ENCODE measurements around the gene SIRT6. TPM values are rescaled to one million over a fixed set of nuclear protein-coding genes. Genes with fewer than 3 reads are reported as not detected.

SIRT6 gene
- total and polyA plus RNA-seq, 4 experiments from 2014 or later, result 0.19 to 27.0 (median 15.9) TPM

GRCh38 chr19:4199699-4200293 is 17.4 kb upstream of the SIRT6 start:
- ChIA-PET CTCF (ENCODE audit: partially characterized antibody) (interaction anchor here (0.6 to 3.0 kb wide), 3 partner anchors 9 to 212 kb away, joined by 3 to 15 read pairs (median 4); no protein-coding TSS in a partner anchor), POLR2A (ENCODE audit: partially characterized antibody) (interaction anchor here (1.2 kb wide), 1 partner anchor 214 kb away, joined by 3 read pairs; the partner anchor contains the start of gene EEF2)
- no peak overlapping the region for H3K27ac ChIP-seq (ENCODE audit: low read depth, low read length)
- Mint-ChIP-seq H3K27ac (no peak overlapping the region), H3K4me3 (no peak overlapping the region), H3K9me3 (peaks cover 0 to 16% (median 2%) of the 10 kb centered on the region in 8 donors), H3K36me3 (peaks cover 0 to 9% of the 10 kb centered on the region in 2 donors), H3K4me1 (peaks cover 12 to 16% (median 13%) of the 10 kb centered on the region in 4 donors), H3K27me3 (peaks cover 12 to 33% of the 10 kb centered on the region in 2 donors)
- no peaks in the 10 kb centered on the region for H3K9me3 ChIP-seq (ENCODE audit: control insufficient read depth in 1 of 2, low read length in 2 of 2)
- no peaks in the 10 kb centered on the region for H3K4me1 ChIP-seq (ENCODE audit: insufficient read depth, low read length)
- no peaks in the 10 kb centered on the region for H3K36me3 ChIP-seq (ENCODE audit: insufficient read depth, low read length)
- H3K27me3 ChIP-seq (ENCODE audit: insufficient read depth, low read length), result peaks cover 18% of the 10 kb centered on the region
- H3K4me3 ChIP-seq (ENCODE audit: low read length in 2 of 2), result no peak overlapping the region
- intact Hi-C loops (cut with micrococcal nuclease), result loop anchor here (10.0 kb wide), 1 partner anchor 345 kb away; no protein-coding TSS in a partner anchor
- no peak for DNase-seq

- intact Hi-C loops (cut with micrococcal nuclease), result no loop called here
- Mint-ChIP-seq H3K27me3 (peaks cover 17 to 37% of the 10 kb centered on the region in 2 donors), H3K4me3 (peak overlapping the region in 2 of 8 donors; percentile 21 to 53), H3K4me1 (peaks cover 7 to 16% (median 11%) of the 10 kb centered on the region in 4 donors), H3K36me3 (peaks cover 0 to 9% of the 10 kb centered on the region in 2 donors), H3K27ac (peak overlapping the region in 2 of 7 donors; percentile 2 to 48), H3K9me3 (peaks cover 0 to 16% (median 2%) of the 10 kb centered on the region in 8 donors)
- Histone ChIP-seq H3K9me3 (ENCODE audit: control insufficient read depth in 1 of 2, low read length in 2 of 2) (no peaks in the 10 kb centered on the region), H3K4me3 (ENCODE audit: low read length in 2 of 2) (no peak overlapping the region), H3K27ac (ENCODE audit: low read depth, low read length) (no peak overlapping the region), H3K36me3 (ENCODE audit: insufficient read depth, low read length) (no peaks in the 10 kb centered on the region), H3K4me1 (ENCODE audit: insufficient read depth, low read length) (no peaks in the 10 kb centered on the region), H3K27me3 (ENCODE audit: insufficient read depth, low read length) (peaks cover 18% of the 10 kb centered on the region)
- ChIA-PET CTCF (ENCODE audit: partially characterized antibody) (no interaction called here), POLR2A (ENCODE audit: partially characterized antibody) (no interaction called here)
- no peak for DNase-seq
Measured at GRCh38 chr19:4198467-4199126, 16.2 kb upstream of the SIRT6 start.

GRCh38 chr19:4197625-4198466 is 15.5 kb upstream of the SIRT6 start:
- intact Hi-C loops (cut with micrococcal nuclease), result no loop called here
- Mint-ChIP-seq H3K9me3 (peaks cover 0 to 15% (median 2%) of the 10 kb centered on the region in 8 donors), H3K36me3 (peaks cover 0 to 9% of the 10 kb centered on the region in 2 donors), H3K4me1 (peaks cover 7 to 16% (median 11%) of the 10 kb centered on the region in 4 donors), H3K27ac (peak overlapping the region in 2 of 7 donors; percentile 29 to 47), H3K4me3 (peak overlapping the region in 1 of 8 donors; percentile 41), H3K27me3 (peaks cover 20 to 41% of the 10 kb centered on the region in 2 donors)
- ChIA-PET POLR2A (ENCODE audit: partially characterized antibody) (no interaction called here), CTCF (ENCODE audit: partially characterized antibody) (no interaction called here)
- Histone ChIP-seq H3K27me3 (ENCODE audit: insufficient read depth, low read length) (peaks cover 18% of the 10 kb centered on the region), H3K27ac (ENCODE audit: low read depth, low read length) (no peak overlapping the region), H3K4me3 (ENCODE audit: low read length in 2 of 2) (no peak overlapping the region), H3K36me3 (ENCODE audit: insufficient read depth, low read length) (no peaks in the 10 kb centered on the region), H3K9me3 (ENCODE audit: control insufficient read depth in 1 of 2, low read length in 2 of 2) (no peaks in the 10 kb centered on the region), H3K4me1 (ENCODE audit: insufficient read depth, low read length) (no peaks in the 10 kb centered on the region)
- DNase-seq, result no peak

GRCh38 chr19:4197228-4197624 is 14.9 kb upstream of the SIRT6 start:
- H3K36me3 ChIP-seq (ENCODE audit: insufficient read depth, low read length), result no peaks in the 10 kb centered on the region
- POLR2A ChIA-PET (ENCODE audit: partially characterized antibody), result no interaction called here
- peaks cover 0 to 9% of the 10 kb centered on the region in 2 donors for H3K36me3 Mint-ChIP-seq
- peaks cover 7 to 16% (median 11%) of the 10 kb centered on the region in 4 donors for H3K4me1 Mint-ChIP-seq
- no peak overlapping the region for H3K27ac ChIP-seq (ENCODE audit: low read depth, low read length)
- peak overlapping the region in 3 of 8 donors; percentile 32 to 47 (median 43) for H3K4me3 Mint-ChIP-seq
- intact Hi-C loops (cut with micrococcal nuclease), result no loop called here
- no peaks in the 10 kb centered on the region for H3K4me1 ChIP-seq (ENCODE audit: insufficient read depth, low read length)
- no peak for DNase-seq
- CTCF ChIA-PET (ENCODE audit: partially characterized antibody), result no interaction called here
- H3K9me3 Mint-ChIP-seq, result peaks cover 0 to 15% (median 2%) of the 10 kb centered on the region in 8 donors
- H3K4me3 ChIP-seq (ENCODE audit: low read length in 2 of 2), result no peak overlapping the region
- H3K27me3 Mint-ChIP-seq, result peaks cover 20 to 41% of the 10 kb centered on the region in 2 donors
- H3K9me3 ChIP-seq (ENCODE audit: control insufficient read depth in 1 of 2, low read length in 2 of 2), result no peaks in the 10 kb centered on the region
- peaks cover 18% of the 10 kb centered on the region for H3K27me3 ChIP-seq (ENCODE audit: insufficient read depth, low read length)
- H3K27ac Mint-ChIP-seq, result peak overlapping the region in 2 of 7 donors; percentile 29 to 47

GRCh38 chr19:4196587-4197148 is 14.3 kb upstream of the SIRT6 start:
- Histone ChIP-seq H3K36me3 (ENCODE audit: insufficient read depth, low read length) (no peaks in the 10 kb centered on the region), H3K4me1 (ENCODE audit: insufficient read depth, low read length) (no peaks in the 10 kb centered on the region), H3K9me3 (ENCODE audit: control insufficient read depth in 1 of 2, low read length in 2 of 2) (no peaks in the 10 kb centered on the region), H3K4me3 (ENCODE audit: low read length in 2 of 2) (no peak overlapping the region), H3K27ac (ENCODE audit: low read depth, low read length) (no peak overlapping the region), H3K27me3 (ENCODE audit: insufficient read depth, low read length) (peaks cover 18% of the 10 kb centered on the region)
- Mint-ChIP-seq H3K36me3 (peaks cover 0 to 9% of the 10 kb centered on the region in 2 donors), H3K27ac (peak overlapping the region in 1 of 7 donors; percentile 42), H3K4me3 (no peak overlapping the region), H3K27me3 (peaks cover 20 to 41% of the 10 kb centered on the region in 2 donors), H3K4me1 (peaks cover 7 to 16% (median 11%) of the 10 kb centered on the region in 4 donors), H3K9me3 (peaks cover 0 to 15% (median 2%) of the 10 kb centered on the region in 8 donors)
- DNase-seq, result no peak
- CTCF ChIA-PET (ENCODE audit: partially characterized antibody), result no interaction called here
- POLR2A ChIA-PET (ENCODE audit: partially characterized antibody), result no interaction called here
- intact Hi-C loops (cut with micrococcal nuclease), result no loop called here

GRCh38 chr19:4196009-4196408 is 13.6 kb upstream of the SIRT6 start:
- no peaks in the 10 kb centered on the region for H3K36me3 ChIP-seq (ENCODE audit: insufficient read depth, low read length)
- H3K4me1 ChIP-seq (ENCODE audit: insufficient read depth, low read length), result no peaks in the 10 kb centered on the region
- CTCF ChIA-PET (ENCODE audit: partially characterized antibody), result no interaction called here
- no peak for DNase-seq
- intact Hi-C loops (cut with micrococcal nuclease), result no loop called here
- Mint-ChIP-seq H3K36me3 (peaks cover 0 to 9% of the 10 kb centered on the region in 2 donors), H3K27me3 (peaks cover 20 to 41% of the 10 kb centered on the region in 2 donors), H3K9me3 (peaks cover 0 to 15% (median 2%) of the 10 kb centered on the region in 8 donors), H3K4me3 (no peak overlapping the region), H3K27ac (no peak overlapping the region), H3K4me1 (peaks cover 7 to 16% (median 11%) of the 10 kb centered on the region in 4 donors)
- H3K4me3 ChIP-seq (ENCODE audit: low read length in 2 of 2), result no peak overlapping the region
- peaks cover 18% of the 10 kb centered on the region for H3K27me3 ChIP-seq (ENCODE audit: insufficient read depth, low read length)
- POLR2A ChIA-PET (ENCODE audit: partially characterized antibody), result no interaction called here
- no peak overlapping the region for H3K27ac ChIP-seq (ENCODE audit: low read depth, low read length)
- H3K9me3 ChIP-seq (ENCODE audit: control insufficient read depth in 1 of 2, low read length in 2 of 2), result no peaks in the 10 kb centered on the region
